ENCODE data around the gene SLC9A4.

DNA sequence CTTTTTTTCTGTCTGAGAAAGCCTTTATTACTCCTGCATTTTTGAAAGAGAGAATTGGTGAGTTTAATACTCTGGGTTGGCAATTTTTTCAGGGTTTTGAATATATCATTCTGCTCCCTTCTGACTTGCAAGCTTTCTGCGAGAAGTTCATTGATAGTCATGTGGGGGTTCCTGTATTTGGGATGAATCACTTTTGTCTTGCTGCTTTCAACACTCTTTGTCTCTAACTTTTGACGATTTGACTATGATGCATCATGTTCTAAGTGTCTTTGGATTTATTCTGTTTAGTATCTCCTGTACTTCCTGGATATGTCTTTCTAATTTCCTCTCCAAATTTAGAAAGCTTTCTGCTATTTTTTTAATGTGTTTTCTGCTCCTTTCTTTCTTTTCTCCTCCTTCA lies 105.3 kb downstream of the SLC9A4 start:
- TF ChIP-seq EZH2 (IDR thresholded peaks at IDR 0.05): no peak
- TF ChIP-seq, protein P1, sequence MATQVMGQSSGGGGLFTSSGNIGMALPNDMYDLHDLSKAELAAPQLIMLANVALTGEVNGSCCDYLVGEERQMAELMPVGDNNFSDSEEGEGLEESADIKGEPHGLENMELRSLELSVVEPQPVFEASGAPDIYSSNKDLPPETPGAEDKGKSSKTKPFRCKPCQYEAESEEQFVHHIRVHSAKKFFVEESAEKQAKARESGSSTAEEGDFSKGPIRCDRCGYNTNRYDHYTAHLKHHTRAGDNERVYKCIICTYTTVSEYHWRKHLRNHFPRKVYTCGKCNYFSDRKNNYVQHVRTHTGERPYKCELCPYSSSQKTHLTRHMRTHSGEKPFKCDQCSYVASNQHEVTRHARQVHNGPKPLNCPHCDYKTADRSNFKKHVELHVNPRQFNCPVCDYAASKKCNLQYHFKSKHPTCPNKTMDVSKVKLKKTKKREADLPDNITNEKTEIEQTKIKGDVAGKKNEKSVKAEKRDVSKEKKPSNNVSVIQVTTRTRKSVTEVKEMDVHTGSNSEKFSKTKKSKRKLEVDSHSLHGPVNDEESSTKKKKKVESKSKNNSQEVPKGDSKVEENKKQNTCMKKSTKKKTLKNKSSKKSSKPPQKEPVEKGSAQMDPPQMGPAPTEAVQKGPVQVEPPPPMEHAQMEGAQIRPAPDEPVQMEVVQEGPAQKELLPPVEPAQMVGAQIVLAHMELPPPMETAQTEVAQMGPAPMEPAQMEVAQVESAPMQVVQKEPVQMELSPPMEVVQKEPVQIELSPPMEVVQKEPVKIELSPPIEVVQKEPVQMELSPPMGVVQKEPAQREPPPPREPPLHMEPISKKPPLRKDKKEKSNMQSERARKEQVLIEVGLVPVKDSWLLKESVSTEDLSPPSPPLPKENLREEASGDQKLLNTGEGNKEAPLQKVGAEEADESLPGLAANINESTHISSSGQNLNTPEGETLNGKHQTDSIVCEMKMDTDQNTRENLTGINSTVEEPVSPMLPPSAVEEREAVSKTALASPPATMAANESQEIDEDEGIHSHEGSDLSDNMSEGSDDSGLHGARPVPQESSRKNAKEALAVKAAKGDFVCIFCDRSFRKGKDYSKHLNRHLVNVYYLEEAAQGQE (IDR thresholded peaks at IDR 0.05; ENCODE audit: low read depth): no peak
